GM11168 (cell line): ENCODE results near the gene BTLA.
"Not testable (repeated sequence)": the region's sequence is repeated elsewhere in the genome, so short reads cannot be mapped to it uniquely, and the experiment has no call there.

Experiments used
- in situ Hi-C: fragments of 300-500 bp; cut with MboI; formaldehyde crosslinking; loops from one replicate; pipeline ENCODE4 v1.12.0; 2022; ENCODE audit warnings: low sequenced_read_pairs; ENCODE audit not compliant: unreplicated experiment

BTLA gene

GRCh38 chr3:112459750-112460149, 39.5 kb downstream of the BTLA start:
- in situ Hi-C loops, result no loop called here

- in situ Hi-C loops, result no loop called here
Observed at GRCh38 chr3:112456147-112456546, 43.1 kb downstream of the BTLA start.

GRCh38 chr3:112448939-112449338, 50.3 kb downstream of the BTLA start:
- in situ Hi-C loops, result no loop called here

- in situ Hi-C loops, result no loop called here
Observed at GRCh38 chr3:112446343-112446742, 52.9 kb downstream of the BTLA start.

DNA sequence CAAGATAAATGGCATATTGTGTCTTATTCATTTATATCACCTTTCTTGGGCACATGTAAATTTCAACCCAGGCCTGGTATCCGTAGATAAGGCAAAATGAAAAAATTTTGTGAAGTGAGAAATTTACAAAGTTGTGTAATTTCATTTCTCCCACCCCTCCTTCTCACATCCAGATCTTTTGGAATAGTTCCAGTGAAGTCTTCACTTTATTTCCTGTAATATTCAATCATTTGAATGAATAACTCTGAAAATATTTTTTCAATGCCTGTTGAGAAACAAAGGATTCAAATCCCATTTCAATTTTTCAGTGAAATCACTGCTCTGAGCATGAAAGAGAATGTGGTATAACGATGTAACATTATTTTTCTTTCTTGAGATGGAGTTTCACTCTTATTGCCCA, 53.4 kb downstream of the BTLA start:
- in situ Hi-C loops, result no loop called here

DNA sequence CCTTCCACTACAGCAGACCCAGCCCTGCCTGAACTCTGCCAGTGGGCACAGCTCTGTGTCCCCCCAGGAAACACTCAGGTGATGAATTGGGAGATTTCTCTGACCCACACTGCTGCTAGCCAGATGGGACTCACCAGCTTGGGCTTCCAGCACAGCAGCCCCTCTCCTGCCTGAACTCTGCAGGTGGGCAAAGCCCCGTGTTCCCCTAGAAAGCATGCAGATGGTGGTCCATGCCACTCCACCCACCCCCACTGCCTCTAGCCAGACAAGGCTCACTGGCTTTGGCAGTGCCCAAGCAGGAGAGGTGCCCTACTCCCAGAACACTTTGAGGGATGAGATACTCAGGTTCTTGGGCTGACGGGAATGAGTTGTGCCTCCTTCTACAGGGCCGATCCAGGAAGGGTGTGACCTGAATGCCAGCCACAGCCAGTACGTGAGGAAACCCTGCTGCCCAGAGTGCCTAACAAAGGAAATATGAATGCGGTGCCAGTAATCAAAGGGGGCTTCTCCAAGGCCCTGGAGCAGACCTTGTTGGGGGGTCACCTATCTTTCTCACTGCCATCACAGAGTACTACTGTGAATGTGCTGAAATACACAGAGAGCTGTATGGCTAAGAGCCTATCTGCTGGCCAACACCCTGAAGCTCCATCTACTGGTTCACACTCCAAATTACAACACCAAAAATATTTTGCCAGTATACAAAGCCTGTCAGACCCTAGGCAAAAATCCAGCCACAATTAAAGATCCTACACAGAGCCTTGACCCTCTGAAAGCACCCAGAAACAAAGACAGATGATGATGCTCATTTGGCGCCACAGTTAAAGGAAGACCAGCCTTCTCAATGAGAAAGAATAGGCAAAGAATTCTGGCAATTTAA, 61.9 kb downstream of the BTLA start:
- in situ Hi-C loops, result no loop called here

DNA sequence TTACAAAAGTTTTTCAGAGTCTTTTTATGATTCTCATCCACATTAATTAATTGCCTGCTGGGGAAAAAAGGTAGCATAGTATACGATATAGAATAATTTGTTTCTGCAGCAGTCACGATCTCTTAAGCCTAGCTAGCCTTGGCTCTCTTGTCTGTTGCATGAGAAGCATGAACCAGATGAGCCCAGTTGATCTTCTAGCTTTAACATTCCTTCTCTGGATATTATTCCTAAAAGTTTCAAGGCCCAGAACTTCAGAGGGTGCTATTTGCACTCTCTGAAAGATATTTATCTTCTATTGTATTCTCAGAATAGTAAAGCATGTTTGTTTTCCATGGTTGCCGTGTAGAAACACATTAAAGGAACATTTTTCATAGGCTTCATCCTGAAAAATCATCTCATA, 69.3 kb downstream of the BTLA start:
- in situ Hi-C loops, result no loop called here

DNA sequence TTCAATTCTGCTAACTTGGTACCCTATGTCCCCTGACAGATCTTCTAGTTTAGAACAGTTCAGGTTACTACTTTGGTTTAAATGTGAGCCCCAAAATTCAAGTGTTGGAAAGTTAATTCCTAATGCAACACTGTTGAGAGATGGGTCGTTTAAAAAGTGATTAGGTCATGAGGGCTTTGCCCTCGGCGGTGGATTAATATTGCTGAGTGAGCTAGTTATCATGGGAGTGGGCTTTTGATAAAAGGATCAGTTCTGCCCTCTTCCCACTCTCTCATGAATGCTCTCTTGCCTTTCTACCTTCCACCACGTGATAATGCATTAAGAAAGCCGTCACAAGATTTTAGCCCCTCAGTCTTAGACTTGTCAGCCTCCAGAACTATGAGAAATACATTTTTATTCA, 72.1 kb downstream of the BTLA start:
- in situ Hi-C loops, result no loop called here

DNA sequence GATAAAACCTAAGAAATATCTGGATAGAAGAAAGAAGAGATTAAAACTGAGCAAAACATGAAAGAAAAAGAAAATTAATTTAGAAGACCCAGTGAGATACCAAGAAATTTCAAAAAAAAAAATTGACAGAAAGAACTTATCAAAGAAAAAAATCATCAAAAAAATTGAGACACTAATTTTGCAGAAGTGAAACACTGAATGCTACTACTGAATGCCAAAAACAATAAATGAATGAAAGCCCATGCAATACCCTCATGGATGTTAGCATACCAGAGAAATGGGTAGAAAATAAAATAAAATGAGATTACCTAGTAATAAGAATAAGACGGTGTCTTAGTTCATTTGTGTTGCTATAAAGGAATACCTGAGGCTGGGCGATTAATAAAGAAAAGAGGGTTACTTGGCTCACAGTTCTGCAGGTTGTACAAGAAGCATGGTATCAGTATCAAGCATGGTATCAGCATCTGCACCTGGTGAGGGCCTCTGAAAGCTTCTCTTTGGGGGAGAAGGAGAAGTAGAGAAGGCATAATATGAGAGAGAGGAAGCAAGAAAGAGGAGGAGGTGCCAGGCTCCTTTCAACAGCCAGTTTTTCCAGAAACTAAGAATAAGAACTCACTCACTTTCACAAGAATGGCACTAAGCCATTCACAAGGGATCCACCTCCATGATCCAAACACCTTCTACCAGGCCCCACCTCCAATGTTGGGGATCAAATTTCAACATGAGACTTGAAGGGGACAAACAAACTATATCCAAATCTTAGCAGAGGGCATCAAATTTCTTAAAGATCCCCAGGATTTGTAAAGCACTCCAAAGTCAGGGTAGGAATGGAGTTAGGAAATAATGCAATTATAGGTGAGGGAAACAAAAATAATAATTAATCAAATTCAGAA, 73.2 kb downstream of the BTLA start:
- in situ Hi-C loops, result no loop called here

GRCh38 chr3:112425382-112425781, 73.9 kb downstream of the BTLA start:
- in situ Hi-C loops, result no loop called here

- in situ Hi-C loops, result no loop called here
Observed at GRCh38 chr3:112424394-112424793, 74.9 kb downstream of the BTLA start.

DNA sequence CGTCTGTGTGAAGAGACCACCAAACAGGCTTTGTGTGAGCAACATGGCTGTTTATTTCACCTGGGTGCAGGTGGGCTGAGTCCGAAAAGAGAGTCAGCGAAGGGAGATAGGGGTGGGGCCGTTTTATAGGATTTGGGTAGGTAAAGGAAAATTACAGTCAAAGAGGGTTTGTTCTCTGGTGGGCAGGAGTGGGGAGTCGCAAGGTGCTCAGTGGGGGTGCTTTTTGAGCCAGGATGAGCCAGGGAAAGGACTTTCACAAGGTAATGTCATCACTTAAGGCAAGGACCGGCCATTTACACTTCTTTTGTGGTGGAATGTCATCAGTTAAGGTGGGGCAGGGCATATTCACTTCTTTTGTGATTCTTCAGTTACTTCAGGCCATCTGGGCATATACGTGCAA, 76.4 kb downstream of the BTLA start:
- in situ Hi-C loops, result not testable (repeated sequence)

DNA sequence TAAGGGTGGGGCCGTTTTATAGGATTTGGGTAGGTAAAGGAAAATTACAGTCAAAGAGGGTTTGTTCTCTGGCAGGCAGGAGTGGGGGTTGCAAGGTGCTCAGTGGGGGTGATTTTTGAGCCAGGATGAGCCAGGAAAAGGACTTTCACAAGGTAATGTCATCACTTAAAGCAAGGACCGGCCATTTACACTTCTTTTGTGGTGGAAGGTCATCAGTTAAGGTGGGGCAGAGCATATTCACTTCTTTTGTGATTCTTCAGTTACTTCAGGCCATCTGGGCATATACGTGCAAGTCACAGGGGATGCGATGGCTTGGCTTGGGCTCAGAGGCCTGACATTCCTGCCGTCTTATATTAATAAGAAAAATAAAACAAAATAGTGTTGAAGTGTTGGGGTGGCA, 80.7 kb downstream of the BTLA start:
- in situ Hi-C loops, result not testable (repeated sequence)

GRCh38 chr3:112417696-112418318, 81.5 kb downstream of the BTLA start:
- in situ Hi-C loops, result no loop called here

DNA sequence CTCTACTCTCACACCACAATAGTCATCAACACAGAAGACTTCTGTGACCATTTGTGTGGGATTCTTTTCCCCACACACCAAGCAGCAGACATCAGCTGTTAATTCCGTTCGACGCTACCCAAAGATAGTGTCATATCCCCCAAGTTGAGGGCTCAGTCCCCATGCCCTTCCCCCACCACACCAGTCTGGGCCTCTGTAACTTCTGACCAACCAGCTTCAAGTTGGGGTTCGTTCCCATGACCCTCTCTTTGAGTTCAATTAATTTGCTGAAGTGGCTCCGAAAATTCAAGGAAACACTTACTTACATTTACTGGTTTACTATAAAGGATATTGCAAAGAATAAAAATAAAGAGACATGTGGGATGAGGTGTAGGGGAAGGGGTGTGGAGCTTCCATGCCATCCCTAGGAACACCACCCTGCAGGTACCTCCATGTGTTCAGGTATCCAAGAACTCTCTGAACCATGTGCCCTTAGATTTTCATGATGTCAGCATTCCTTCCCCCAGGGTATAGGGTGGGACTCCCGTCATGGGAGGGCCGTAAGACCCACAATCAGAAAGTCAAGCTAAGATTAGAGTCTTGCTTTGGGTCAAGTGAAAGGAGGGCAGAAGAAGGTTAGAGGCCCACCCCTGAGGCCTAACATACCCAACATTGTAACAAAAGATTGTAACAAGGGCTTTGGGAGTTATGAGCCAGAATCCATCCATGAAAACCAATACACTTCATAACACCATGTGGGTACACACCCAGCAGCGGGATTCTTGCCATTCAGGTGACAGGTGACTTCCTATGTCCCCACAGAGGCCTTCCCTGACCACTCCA, 82.7 kb downstream of the BTLA start:
- in situ Hi-C loops, result no loop called here

GRCh38 chr3:112415390-112415789, 83.9 kb downstream of the BTLA start:
- in situ Hi-C loops, result no loop called here
